Neural cell (in vitro differentiated cells): ENCODE results near the gene SPATA31D3. TPM values are rescaled to one million over a fixed set of nuclear protein-coding genes. Genes with fewer than 3 reads are reported as not detected.

Experiments used
- H2AFZ ChIP-seq: fragments of 200-600, 300-800 bp; sonication (generic), shearing (Covaris generic); 2 replicates; pipeline ENCODE4 v1.6.0; 2014; ENCODE audit warnings: low read depth, mild to moderate bottlenecking, antibody characterized with exemption, low read length, moderate library complexity
- H3F3A ChIP-seq: fragments of 200-600 bp; shearing (Covaris generic); 2 replicates; pipeline ENCODE4 v1.6.1; 2016; ENCODE audit warnings: mild to moderate bottlenecking, moderate library complexity, mixed read lengths, antibody characterized with exemption, low read length; ENCODE audit not compliant: insufficient read depth, poor library complexity, severe bottlenecking
- H3K27ac ChIP-seq: fragments of 200-600, 300-800 bp; sonication (generic), shearing (Covaris generic); 2 replicates; pipeline ENCODE4 v1.5.1; 2014; ENCODE audit warnings: mild to moderate bottlenecking, low read length, moderate library complexity
- H3K27me3 ChIP-seq: fragments of 300-800, 200-600 bp; sonication (generic), shearing (Covaris generic); 2 replicates; pipeline ENCODE4 v1.6.0; 2014; ENCODE audit warnings: mild to moderate bottlenecking, low read depth, low read length, moderate library complexity; ENCODE audit not compliant: insufficient read depth
- H3K36me3 ChIP-seq: fragments of 300-800, 200-600 bp; sonication (generic), shearing (Covaris generic); 2 replicates; pipeline ENCODE4 v1.5.1; 2014; ENCODE audit warnings: mild to moderate bottlenecking, antibody characterized with exemption, low read length, moderate library complexity; ENCODE audit not compliant: insufficient read depth
- H3K4me2 ChIP-seq: fragments of 300-800, 200-600 bp; sonication (generic), shearing (Covaris generic); 2 replicates; pipeline ENCODE4 v1.6.0; 2014; ENCODE audit warnings: mild to moderate bottlenecking, low read length
- H3K4me3 ChIP-seq: fragments of 300-800, 200-600 bp; sonication (generic), shearing (Covaris generic); 2 replicates; pipeline ENCODE4 v1.5.1; 2014; ENCODE audit warnings: mild to moderate bottlenecking, low read length, moderate library complexity
- H3K79me2 ChIP-seq: fragments of 200-600 bp; shearing (Covaris generic); replicated peaks from 2 replicates; pipeline ENCODE4 v1.6.0; 2014; ENCODE audit warnings: mild to moderate bottlenecking, low read length, moderate library complexity; ENCODE audit not compliant: insufficient read depth
- H3K9ac ChIP-seq: fragments of 300-800, 200-600 bp; sonication (generic), shearing (Covaris generic); 2 replicates; pipeline ENCODE4 v1.6.1; 2016; ENCODE audit warnings: mild to moderate bottlenecking, low read length, mixed read lengths
- H3K9me2 ChIP-seq: fragments of 200-600 bp; shearing (Covaris generic); 2 replicates; pipeline ENCODE4 v1.6.1; 2016; ENCODE audit warnings: mild to moderate bottlenecking, low read length, mixed read lengths; ENCODE audit not compliant: insufficient read depth
- H3K9me3 ChIP-seq: fragments of 200-600, 300-800 bp; sonication (generic), shearing (Covaris generic); 2 replicates; pipeline ENCODE4 v1.6.1; 2016; ENCODE audit warnings: mild to moderate bottlenecking, mixed run types, low read length, moderate library complexity, mixed read lengths
- H4K20me1 ChIP-seq: fragments of 200-600 bp; shearing (Covaris generic); 2 replicates; pipeline ENCODE4 v1.6.1; 2016; ENCODE audit warnings: mild to moderate bottlenecking, mixed run types; ENCODE audit not compliant: insufficient read depth
- EP300 ChIP-seq: fragments of 450-650 bp; conservative IDR thresholded peaks from 2 replicates; pipeline ENCODE4 v1.6.1; 2014; ENCODE audit warnings: antibody characterized with exemption, mild to moderate bottlenecking, moderate library complexity; ENCODE audit not compliant: poor library complexity, severe bottlenecking
- EZH2 ChIP-seq: fragments of 200-600, 300-800 bp; shearing (Covaris generic), sonication (generic); IDR thresholded peaks from 2 replicates; pipeline ENCODE4 v1.6.1; 2014; ENCODE audit warnings: antibody characterized with exemption, low read length, borderline replicate concordance, mild to moderate bottlenecking; ENCODE audit not compliant: insufficient read depth, poor library complexity, severe bottlenecking
- MXI1 ChIP-seq: fragments of 450-650 bp; conservative IDR thresholded peaks from 2 replicates; pipeline ENCODE4 v1.6.1; 2014; ENCODE audit warnings: antibody characterized with exemption, mild to moderate bottlenecking; ENCODE audit not compliant: poor library complexity, severe bottlenecking
- POLR2AphosphoS5 ChIP-seq: IDR thresholded peaks from 2 replicates; pipeline ENCODE4 v1.6.1; 2012
- RAD21 ChIP-seq: fragments of 450-650 bp; conservative IDR thresholded peaks from 2 replicates; pipeline ENCODE4 v1.6.1; 2014; ENCODE audit warnings: antibody characterized with exemption, mild to moderate bottlenecking, moderate library complexity
- SMC3 ChIP-seq: fragments of 450-650 bp; conservative IDR thresholded peaks from 2 replicates; pipeline ENCODE4 v1.6.1; 2014; ENCODE audit warnings: antibody characterized with exemption, mild to moderate bottlenecking, moderate library complexity; ENCODE audit not compliant: poor library complexity
- TAF1 ChIP-seq: IDR thresholded peaks from 2 replicates; pipeline ENCODE4 v1.6.1; 2012; ENCODE audit warnings: low read depth
- polyA plus RNA-seq: library from polyadenylated mRNA; depleted of rRNA; stranded (reverse); fragments of >200 nt; gene quantifications from 2 replicates; pipeline ENCODE4 v1.2.3, GENCODE V29; 2014
- TF ChIP-seq, protein P1 (sequence below): fragments of 450-650 bp; IDR thresholded peaks from 2 replicates; pipeline ENCODE4 v1.5.1; 2014; ENCODE audit warnings: antibody characterized with exemption, mild to moderate bottlenecking, moderate library complexity; ENCODE audit not compliant: poor library complexity, severe bottlenecking
- TF ChIP-seq, protein P2 (sequence below): IDR thresholded peaks from 2 replicates; pipeline ENCODE4 v1.6.1; 2012; ENCODE audit warnings: borderline replicate concordance

Gene SPATA31D3
- polyA plus RNA-seq, 1 donor from 2014 or later = not detected

- Histone ChIP-seq H3K9ac (no peak overlapping the region), H3K27me3 (no peaks in the 10 kb centered on the region), H3K79me2 (no peaks in the 10 kb centered on the region), H3K4me3 (no peak overlapping the region), H3K9me3 (no peaks in the 10 kb centered on the region), H4K20me1 (no peaks in the 10 kb centered on the region), H3K36me3 (no peaks in the 10 kb centered on the region), H3K4me2 (no peak overlapping the region), H2AFZ (no peak overlapping the region), H3K9me2 (no peaks in the 10 kb centered on the region), H3K27ac (no peak overlapping the region), H3F3A (no peaks in the 10 kb centered on the region)
- TF ChIP-seq, protein P1, sequence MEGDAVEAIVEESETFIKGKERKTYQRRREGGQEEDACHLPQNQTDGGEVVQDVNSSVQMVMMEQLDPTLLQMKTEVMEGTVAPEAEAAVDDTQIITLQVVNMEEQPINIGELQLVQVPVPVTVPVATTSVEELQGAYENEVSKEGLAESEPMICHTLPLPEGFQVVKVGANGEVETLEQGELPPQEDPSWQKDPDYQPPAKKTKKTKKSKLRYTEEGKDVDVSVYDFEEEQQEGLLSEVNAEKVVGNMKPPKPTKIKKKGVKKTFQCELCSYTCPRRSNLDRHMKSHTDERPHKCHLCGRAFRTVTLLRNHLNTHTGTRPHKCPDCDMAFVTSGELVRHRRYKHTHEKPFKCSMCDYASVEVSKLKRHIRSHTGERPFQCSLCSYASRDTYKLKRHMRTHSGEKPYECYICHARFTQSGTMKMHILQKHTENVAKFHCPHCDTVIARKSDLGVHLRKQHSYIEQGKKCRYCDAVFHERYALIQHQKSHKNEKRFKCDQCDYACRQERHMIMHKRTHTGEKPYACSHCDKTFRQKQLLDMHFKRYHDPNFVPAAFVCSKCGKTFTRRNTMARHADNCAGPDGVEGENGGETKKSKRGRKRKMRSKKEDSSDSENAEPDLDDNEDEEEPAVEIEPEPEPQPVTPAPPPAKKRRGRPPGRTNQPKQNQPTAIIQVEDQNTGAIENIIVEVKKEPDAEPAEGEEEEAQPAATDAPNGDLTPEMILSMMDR = no peak
- TF ChIP-seq, protein P2, sequence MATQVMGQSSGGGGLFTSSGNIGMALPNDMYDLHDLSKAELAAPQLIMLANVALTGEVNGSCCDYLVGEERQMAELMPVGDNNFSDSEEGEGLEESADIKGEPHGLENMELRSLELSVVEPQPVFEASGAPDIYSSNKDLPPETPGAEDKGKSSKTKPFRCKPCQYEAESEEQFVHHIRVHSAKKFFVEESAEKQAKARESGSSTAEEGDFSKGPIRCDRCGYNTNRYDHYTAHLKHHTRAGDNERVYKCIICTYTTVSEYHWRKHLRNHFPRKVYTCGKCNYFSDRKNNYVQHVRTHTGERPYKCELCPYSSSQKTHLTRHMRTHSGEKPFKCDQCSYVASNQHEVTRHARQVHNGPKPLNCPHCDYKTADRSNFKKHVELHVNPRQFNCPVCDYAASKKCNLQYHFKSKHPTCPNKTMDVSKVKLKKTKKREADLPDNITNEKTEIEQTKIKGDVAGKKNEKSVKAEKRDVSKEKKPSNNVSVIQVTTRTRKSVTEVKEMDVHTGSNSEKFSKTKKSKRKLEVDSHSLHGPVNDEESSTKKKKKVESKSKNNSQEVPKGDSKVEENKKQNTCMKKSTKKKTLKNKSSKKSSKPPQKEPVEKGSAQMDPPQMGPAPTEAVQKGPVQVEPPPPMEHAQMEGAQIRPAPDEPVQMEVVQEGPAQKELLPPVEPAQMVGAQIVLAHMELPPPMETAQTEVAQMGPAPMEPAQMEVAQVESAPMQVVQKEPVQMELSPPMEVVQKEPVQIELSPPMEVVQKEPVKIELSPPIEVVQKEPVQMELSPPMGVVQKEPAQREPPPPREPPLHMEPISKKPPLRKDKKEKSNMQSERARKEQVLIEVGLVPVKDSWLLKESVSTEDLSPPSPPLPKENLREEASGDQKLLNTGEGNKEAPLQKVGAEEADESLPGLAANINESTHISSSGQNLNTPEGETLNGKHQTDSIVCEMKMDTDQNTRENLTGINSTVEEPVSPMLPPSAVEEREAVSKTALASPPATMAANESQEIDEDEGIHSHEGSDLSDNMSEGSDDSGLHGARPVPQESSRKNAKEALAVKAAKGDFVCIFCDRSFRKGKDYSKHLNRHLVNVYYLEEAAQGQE = no peak
- no peak for TF ChIP-seq SMC3
- TF ChIP-seq POLR2AphosphoS5 = no peak
- TF ChIP-seq RAD21 = no peak
- no peak for TF ChIP-seq MXI1
- no peak for TF ChIP-seq EZH2
- no peak for TF ChIP-seq TAF1
- no peak for TF ChIP-seq EP300
Measured at GRCh38 chr9:81981883-81982282, 38.6 kb downstream of the SPATA31D3 start.

DNA sequence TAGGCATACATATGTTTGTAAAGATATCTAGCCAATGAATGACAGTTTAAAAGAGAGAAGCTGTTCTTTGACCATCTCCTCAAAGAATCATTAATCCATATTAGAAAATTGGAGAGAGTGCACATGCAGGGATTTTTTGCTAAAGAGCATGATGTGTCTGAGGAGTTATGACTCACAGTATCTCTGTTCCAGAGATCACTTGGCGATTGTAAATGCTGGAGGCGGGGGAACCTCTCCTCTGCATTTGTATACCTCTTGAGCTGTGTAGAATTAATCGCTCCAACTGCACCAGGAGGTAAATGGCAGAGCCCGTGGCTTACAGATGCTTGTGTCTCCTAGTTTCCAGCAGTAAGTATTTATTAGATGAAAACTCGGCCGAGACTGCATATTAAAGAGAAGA, 41.6 kb downstream of the SPATA31D3 start:
- Histone ChIP-seq H3K79me2 (no peaks in the 10 kb centered on the region), H3K9ac (no peak overlapping the region), H2AFZ (no peak overlapping the region), H3K4me2 (no peak overlapping the region), H3K4me3 (no peak overlapping the region), H3K9me2 (no peaks in the 10 kb centered on the region), H3K27ac (no peak overlapping the region), H3K36me3 (no peaks in the 10 kb centered on the region), H3K27me3 (no peaks in the 10 kb centered on the region), H3F3A (no peaks in the 10 kb centered on the region), H4K20me1 (no peaks in the 10 kb centered on the region), H3K9me3 (no peaks in the 10 kb centered on the region)
- TF ChIP-seq EZH2 = no peak

DNA sequence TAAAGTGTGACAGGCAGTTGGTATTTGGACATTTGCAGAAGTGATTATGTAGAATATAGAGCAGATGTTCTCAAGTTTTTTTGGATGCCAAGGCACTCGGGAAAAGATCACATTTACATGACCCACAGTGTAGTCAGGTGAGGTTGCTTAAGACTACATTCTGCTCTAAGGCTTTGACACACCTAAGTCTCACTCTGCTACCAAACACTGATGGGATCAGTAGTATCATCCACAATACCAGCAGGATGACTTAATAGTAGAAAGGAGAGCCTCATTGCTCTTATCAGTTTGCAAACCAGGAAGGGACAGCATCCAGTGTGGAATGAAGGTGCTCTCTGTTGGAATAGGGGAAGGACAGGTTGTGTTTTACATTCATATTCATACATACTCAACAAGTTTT, 42.8 kb downstream of the SPATA31D3 start:
- no peaks in the 10 kb centered on the region for H3F3A ChIP-seq
- no peaks in the 10 kb centered on the region for H4K20me1 ChIP-seq
- no peak overlapping the region for H3K4me2 ChIP-seq
- no peaks in the 10 kb centered on the region for H3K27me3 ChIP-seq
- no peak overlapping the region for H2AFZ ChIP-seq
- H3K79me2 ChIP-seq = no peaks in the 10 kb centered on the region
- no peak overlapping the region for H3K27ac ChIP-seq
- H3K4me3 ChIP-seq = no peak overlapping the region
- H3K9ac ChIP-seq = no peak overlapping the region
- no peaks in the 10 kb centered on the region for H3K36me3 ChIP-seq
- H3K9me2 ChIP-seq = no peaks in the 10 kb centered on the region
- TF ChIP-seq, protein P2 = no peak
- TF ChIP-seq, protein P1 = no peak
- TF ChIP-seq MXI1 = no peak
- no peak for TF ChIP-seq RAD21
- no peak for TF ChIP-seq POLR2AphosphoS5
- TF ChIP-seq EZH2 = no peak
- TF ChIP-seq SMC3 = no peak
- no peak for TF ChIP-seq EP300
- no peak for TF ChIP-seq TAF1
- no peaks in the 10 kb centered on the region for H3K9me3 ChIP-seq
